Activated T-helper 1 cell treated with anti-CD3 and anti-CD28 coated beads, Interleukin-12 subunit alpha, Interleukin-12 subunit beta, Interleukin-2, Interleukin-4 antibody, amounts not matched to agents 30 ng/mL and 10 ng/mL and 1 ng/mL, durations not matched to agents 14 hours and 24 hours and 36 hours (primary cell): ENCODE data around the gene ZNF626. TPM values are rescaled to one million over a fixed set of nuclear protein-coding genes. Genes with fewer than 3 reads are reported as not detected.
"Not testable (repeated sequence)": the region's sequence is repeated elsewhere in the genome, so short reads cannot be mapped to it uniquely, and the experiment has no call there.

Experiments used
- DNase-seq: peaks from one replicate; pipeline ENCODE4 v3.0.0; 2021; ENCODE audit warnings: low spot score
- H3K27ac Mint-ChIP-seq: one replicate; pipeline ENCODE4 v1.8.0; 2021; ENCODE audit warnings: mild to moderate bottlenecking, mixed read lengths
- H3K27me3 Mint-ChIP-seq: one replicate; pipeline ENCODE4 v1.8.0; 2022; ENCODE audit warnings: mild to moderate bottlenecking, moderate library complexity, mixed read lengths; ENCODE audit not compliant: insufficient read depth
- H3K36me3 Mint-ChIP-seq: one replicate; pipeline ENCODE4 v1.8.0; 2021; ENCODE audit warnings: low read depth, mixed read lengths
- H3K4me1 Mint-ChIP-seq: one replicate; pipeline ENCODE4 v1.8.0; 2021; ENCODE audit warnings: low read depth, mixed read lengths
- H3K4me3 Mint-ChIP-seq: one replicate; pipeline ENCODE4 v1.8.0; 2021; ENCODE audit warnings: mild to moderate bottlenecking, moderate library complexity, mixed read lengths
- H3K9me3 Mint-ChIP-seq: one replicate; pipeline ENCODE4 v1.8.0; 2021; ENCODE audit warnings: mixed read lengths
- intact Hi-C: fragments of 100-400 bp; cut with micrococcal nuclease; formaldehyde crosslinking; loops from one replicate; pipeline ENCODE4 v1.15.1; 2024
- total RNA-seq: library from RNA; stranded (reverse); gene quantifications from 2 replicates; pipeline ENCODE4 v1.2.3, GENCODE V29; 2022

ZNF626 gene
- total RNA-seq, result 1.5 and 1.9 TPM in 2 replicates

DNA sequence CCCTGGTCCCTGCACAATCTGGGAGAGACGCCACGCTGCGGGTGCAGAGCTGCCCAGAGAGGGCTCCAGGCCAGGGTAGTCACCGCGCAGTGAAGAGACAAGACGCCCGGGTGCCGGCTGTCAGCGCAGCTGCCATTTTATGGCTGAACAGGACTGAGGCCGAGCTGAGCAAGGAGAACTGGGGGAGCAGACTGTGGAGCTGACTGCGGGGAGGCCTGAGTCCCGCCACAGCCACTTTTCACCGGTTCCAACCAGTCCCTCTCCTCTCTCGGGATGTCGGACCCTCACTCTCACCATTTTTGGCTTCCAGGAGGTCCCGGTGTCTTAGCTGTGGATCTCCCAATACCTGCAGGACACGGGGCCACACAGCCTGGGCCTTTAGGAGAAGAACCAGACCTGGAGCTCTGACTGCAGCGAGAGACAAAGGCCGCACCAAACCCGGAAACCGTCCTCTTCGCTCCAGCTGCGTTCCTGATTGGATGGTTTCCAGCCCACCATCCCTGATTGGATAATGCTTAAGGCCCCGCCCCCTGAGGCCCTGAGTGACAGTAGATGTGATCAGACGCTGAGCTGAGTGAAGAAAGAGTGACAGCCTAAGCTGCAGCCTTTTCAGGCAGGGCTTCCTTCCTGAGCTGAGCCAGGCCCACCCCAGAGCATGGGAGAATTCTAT is at the start of gene ZNF626:
ZNF626 (minus strand) TSS at position 422 of the 670 bp plus-strand sequence; CDS start at position 297, 125 bp downstream.
- Mint-ChIP-seq H3K27me3 (no peaks in the 10 kb centered on the region), H3K4me1 (no peaks in the 10 kb centered on the region), H3K27ac (peak within 1 kb of the TSS; percentile 77), H3K36me3 (peaks cover 17% of the 10 kb centered on the region), H3K9me3 (peaks cover 49% of the 10 kb centered on the region), H3K4me3 (peak within 1 kb of the TSS; percentile 86)
- DNase-seq, result peak; percentile 69
- intact Hi-C loops, result no loop called here

- Mint-ChIP-seq H3K4me3 (no peak overlapping the region), H3K27ac (no peak overlapping the region), H3K4me1 (no peaks in the 10 kb centered on the region), H3K9me3 (peaks cover 49% of the 10 kb centered on the region), H3K36me3 (no peaks in the 10 kb centered on the region), H3K27me3 (no peaks in the 10 kb centered on the region)
- no peak for DNase-seq
- intact Hi-C loops, result no loop called here
Measured at GRCh38 chr19:20669263-20669662, 7.9 kb upstream of the ZNF626 start.

DNA sequence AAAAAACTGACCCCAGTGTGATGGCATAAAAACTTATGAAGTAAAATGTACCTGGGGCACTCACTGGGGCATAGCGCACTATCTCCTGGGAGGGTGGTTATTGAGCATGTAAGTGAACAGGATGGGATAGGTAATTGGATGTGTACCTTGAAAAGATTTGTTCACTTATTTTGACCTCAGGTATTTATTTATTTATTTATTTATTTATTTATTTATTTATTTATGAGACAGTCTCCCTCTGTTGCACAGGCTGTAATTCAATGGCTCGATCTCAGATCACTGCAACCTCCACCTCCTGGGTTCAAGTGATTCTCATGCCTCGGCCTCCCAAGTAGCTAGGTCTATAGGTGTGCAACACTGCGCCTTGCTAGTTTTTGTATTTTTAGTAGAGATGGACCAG is 5.9 kb upstream of the ZNF626 start:
- H3K4me1 Mint-ChIP-seq, result no peaks in the 10 kb centered on the region
- H3K36me3 Mint-ChIP-seq, result no peaks in the 10 kb centered on the region
- intact Hi-C loops, result no loop called here
- no peak for DNase-seq
- H3K27me3 Mint-ChIP-seq, result no peaks in the 10 kb centered on the region
- H3K9me3 Mint-ChIP-seq, result peaks cover 56% of the 10 kb centered on the region
- no peak overlapping the region for H3K4me3 Mint-ChIP-seq
- H3K27ac Mint-ChIP-seq, result no peak overlapping the region

DNA sequence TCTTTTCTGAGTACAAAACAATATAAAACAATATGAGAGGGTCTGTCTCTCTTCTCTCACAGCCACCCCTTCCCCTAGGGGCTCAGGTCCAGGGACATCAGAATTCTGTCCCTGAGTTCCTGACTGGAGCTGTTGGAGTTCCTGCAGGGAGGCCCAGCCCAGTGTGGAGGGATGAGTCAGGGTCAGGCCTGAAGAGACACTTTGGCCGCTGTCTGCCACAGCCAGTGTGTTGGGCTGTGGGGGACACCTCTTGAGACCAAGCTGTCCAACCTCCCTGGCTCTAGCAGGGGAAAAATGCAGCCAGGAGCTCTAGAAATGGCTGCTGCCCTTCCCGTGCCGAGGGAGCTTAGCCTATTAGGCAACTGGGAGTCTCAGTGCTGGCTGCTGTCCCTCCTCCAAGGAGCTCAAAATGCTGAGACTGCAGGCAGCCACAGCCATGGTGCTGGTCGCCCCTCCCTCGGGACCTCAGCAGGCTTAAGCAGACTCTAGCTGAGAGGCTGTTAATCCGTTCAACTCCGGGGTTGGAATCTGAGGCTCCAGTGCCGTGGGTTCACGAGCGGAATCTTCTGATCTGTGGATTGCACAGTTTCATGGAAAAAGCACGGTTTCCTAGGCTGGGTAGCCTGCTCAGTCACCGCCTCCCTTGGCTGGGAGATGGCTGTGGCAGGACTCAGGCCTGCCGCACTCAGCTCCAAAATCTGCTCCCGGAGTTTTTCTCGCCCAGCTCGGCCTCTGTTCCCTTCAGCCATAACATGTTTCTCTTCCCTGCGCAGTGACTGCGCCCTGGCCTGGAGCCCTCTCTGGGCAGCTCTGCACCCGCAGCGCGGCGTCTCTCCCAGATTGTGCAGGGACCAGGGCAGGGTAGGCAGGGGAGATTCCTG is 3.8 kb upstream of the ZNF626 start:
- Mint-ChIP-seq H3K27me3 (no peaks in the 10 kb centered on the region), H3K4me1 (no peaks in the 10 kb centered on the region), H3K36me3 (no peaks in the 10 kb centered on the region), H3K9me3 (peaks cover 38% of the 10 kb centered on the region), H3K4me3 (no peak overlapping the region), H3K27ac (no peak overlapping the region)
- intact Hi-C loops, result no loop called here
- no peak for DNase-seq

DNA sequence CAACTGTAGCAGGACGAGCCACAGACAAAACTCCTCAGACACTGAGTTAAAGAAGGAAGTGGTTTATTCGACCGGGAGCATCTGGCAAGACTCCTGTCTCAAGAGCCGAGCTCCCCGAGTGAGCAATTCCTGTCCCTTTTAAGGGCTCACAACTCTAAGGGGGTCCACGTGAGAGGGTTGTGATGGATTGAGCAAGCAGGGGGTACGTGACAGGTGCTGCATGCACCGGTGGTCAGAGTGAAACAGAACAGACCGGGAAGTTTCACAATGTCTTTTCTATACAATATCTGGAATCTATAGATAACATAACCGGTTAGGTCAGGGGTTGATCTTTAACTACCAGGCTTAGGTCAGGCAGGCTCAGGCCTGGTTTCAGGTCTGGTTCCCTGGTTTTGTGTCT is 3.1 kb upstream of the ZNF626 start:
- DNase-seq, H3K27ac Mint-ChIP-seq, H3K27me3 Mint-ChIP-seq, H3K36me3 Mint-ChIP-seq, H3K4me1 Mint-ChIP-seq, intact Hi-C loops, H3K4me3 Mint-ChIP-seq: not testable (repeated sequence)
- H3K9me3 Mint-ChIP-seq, result peaks cover 34% of the 10 kb centered on the region

DNA sequence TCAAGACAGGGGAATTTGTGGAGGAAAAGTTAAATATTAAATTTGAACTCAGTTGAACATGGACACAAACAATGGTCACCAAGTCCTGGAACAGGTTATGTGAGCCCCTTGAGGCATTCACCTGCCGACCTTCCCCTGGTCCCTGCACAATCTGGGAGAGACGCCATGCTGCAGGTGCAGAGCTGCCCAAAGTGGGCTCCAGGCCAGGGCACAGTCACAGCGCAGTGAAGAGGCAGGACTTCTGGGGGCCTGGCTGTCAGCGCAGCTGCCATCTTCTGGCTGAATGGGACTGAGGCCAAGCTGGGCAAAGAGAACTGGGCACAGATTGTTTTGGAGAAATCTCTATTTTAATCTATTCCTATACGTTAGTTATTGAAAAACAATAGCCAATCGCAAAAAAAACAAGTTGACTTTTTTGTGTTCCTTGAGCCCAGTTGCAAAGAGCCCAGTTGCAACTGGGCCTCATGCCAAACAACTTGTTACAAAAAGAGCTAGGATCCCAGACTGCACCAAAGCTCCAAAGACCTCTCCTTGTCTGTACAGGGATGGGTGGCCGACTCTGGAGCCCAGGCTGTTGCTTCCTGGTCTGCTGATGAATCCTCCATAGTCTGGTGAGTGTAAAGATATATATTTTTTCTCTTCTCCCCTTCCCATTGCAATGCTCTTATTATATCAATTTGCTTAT is 1.2 kb upstream of the ZNF626 start:
- Mint-ChIP-seq H3K27ac (no peak overlapping the region), H3K4me3 (no peak overlapping the region), H3K9me3 (peaks cover 46% of the 10 kb centered on the region), H3K4me1 (no peaks in the 10 kb centered on the region), H3K27me3 (no peaks in the 10 kb centered on the region), H3K36me3 (peaks cover 13% of the 10 kb centered on the region)
- no peak for DNase-seq
- intact Hi-C loops, result no loop called here

GRCh38 chr19:20660473-20661140 is 764 bp downstream of the ZNF626 start:
- peak overlapping the region; percentile 72 for H3K27ac Mint-ChIP-seq
- no peak for DNase-seq
- intact Hi-C loops, result no loop called here

GRCh38 chr19:20640545-20640944 is 20.8 kb downstream of the ZNF626 start:
- H3K9me3 Mint-ChIP-seq, result peaks cover 46% of the 10 kb centered on the region
- no peaks in the 10 kb centered on the region for H3K27me3 Mint-ChIP-seq
- no peaks in the 10 kb centered on the region for H3K4me1 Mint-ChIP-seq
- no peak overlapping the region for H3K4me3 Mint-ChIP-seq
- no peak for DNase-seq
- peaks cover 9% of the 10 kb centered on the region for H3K36me3 Mint-ChIP-seq
- H3K27ac Mint-ChIP-seq, result no peak overlapping the region
- intact Hi-C loops, result no loop called here

More at GRCh38 chr19:20660473-20661140, 764 bp downstream of the ZNF626 start:
- no peaks in the 10 kb centered on the region for H3K27me3 Mint-ChIP-seq
- no peaks in the 10 kb centered on the region for H3K4me1 Mint-ChIP-seq
- H3K9me3 Mint-ChIP-seq, result peaks cover 56% of the 10 kb centered on the region
- H3K4me3 Mint-ChIP-seq, result peak overlapping the region; percentile 86
- peaks cover 17% of the 10 kb centered on the region for H3K36me3 Mint-ChIP-seq

- intact Hi-C loops, result no loop called here
- Mint-ChIP-seq H3K27me3 (no peaks in the 10 kb centered on the region), H3K9me3 (peaks cover 43% of the 10 kb centered on the region), H3K4me1 (no peaks in the 10 kb centered on the region), H3K36me3 (peaks cover 9% of the 10 kb centered on the region), H3K27ac (no peak overlapping the region), H3K4me3 (no peak overlapping the region)
- no peak for DNase-seq
Measured at GRCh38 chr19:20640023-20640422, 21.3 kb downstream of the ZNF626 start.

GRCh38 chr19:20624560-20624959 is 36.8 kb downstream of the ZNF626 start:
- H3K27me3 Mint-ChIP-seq, DNase-seq, H3K36me3 Mint-ChIP-seq, H3K4me1 Mint-ChIP-seq, H3K4me3 Mint-ChIP-seq, H3K27ac Mint-ChIP-seq, intact Hi-C loops: not testable (repeated sequence)
- peaks cover 36% of the 10 kb centered on the region for H3K9me3 Mint-ChIP-seq

DNA sequence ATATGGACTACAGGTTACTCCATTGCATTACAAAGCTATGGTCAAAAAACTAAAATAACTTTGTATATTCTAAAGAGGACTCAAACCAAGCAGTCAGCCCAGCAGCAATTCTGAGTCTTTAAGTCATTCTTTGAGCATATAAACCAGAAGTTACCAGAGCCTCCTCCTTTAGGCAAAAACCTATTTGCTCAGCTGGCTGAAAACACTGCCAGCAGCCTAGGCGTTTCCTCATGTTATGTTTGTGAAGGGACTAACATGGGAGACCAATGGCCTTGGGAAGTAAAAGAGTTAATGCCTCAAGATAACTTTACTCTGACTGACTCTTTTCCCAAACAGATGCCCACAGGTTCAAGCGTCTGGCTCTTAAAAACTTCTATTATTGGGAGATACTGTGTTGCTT is 45.3 kb downstream of the ZNF626 start:
- intact Hi-C loops, result no loop called here
- H3K9me3 Mint-ChIP-seq, result peaks cover 58% of the 10 kb centered on the region

GRCh38 chr19:20614971-20615370 is 46.4 kb downstream of the ZNF626 start:
- H3K27me3 Mint-ChIP-seq, H3K36me3 Mint-ChIP-seq, H3K27ac Mint-ChIP-seq, H3K4me1 Mint-ChIP-seq, H3K4me3 Mint-ChIP-seq, intact Hi-C loops, DNase-seq: not testable (repeated sequence)
- H3K9me3 Mint-ChIP-seq, result peaks cover 65% of the 10 kb centered on the region

More for the DNA sequence above, 45.3 kb downstream of the ZNF626 start:
- H3K27ac Mint-ChIP-seq, result no peak overlapping the region
- H3K36me3 Mint-ChIP-seq, result no peaks in the 10 kb centered on the region
- no peaks in the 10 kb centered on the region for H3K27me3 Mint-ChIP-seq
- no peak overlapping the region for H3K4me3 Mint-ChIP-seq
- H3K4me1 Mint-ChIP-seq, result no peaks in the 10 kb centered on the region
- DNase-seq, result no peak
